ENCODE results near the gene CAMK2B.

The CAMK2B gene

DNA sequence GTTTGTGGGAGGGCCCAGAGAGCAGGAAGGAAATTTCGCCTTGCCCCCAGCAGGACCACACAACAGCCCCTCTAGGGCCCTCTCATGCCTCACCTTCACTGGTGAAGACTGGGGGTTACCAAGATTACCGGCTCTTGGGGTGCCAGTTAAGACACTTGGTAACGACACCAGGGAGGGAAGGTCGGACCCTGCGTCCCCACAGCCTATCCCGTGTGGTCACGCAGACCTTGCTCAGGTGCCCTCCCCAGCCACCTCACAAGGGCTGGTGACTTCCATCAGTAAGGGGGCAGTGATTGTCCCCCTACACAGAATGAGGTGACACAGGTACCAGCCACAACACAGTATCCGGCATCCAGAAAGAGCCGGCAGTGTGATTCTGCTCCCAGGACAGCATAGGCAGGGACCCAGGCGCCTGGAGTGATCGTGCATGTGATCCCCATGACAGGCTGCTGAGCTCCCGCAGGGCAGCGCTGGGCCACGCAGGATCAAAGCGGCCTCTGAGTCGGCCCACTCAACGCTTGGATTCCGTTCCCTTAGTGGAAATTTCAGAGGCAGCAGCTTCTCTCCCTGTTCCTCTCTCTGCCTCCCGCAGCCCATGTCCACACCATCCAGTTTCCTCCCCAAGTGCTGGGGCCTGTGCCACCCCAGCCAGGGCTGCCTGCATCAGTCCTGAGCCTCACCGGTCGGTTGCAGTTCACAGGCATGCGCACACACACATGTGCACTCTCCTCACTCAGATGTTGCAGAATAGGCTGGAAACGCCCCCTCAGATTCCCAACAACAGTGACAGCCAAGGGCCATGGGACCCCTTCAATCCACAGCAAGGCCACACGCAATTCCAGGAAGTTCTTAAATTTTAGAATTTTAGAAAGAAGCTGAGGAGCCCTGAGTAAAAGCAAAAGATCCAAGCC, 35.8 kb downstream of the CAMK2B start:
- TF ChIP-seq, protein P1, sequence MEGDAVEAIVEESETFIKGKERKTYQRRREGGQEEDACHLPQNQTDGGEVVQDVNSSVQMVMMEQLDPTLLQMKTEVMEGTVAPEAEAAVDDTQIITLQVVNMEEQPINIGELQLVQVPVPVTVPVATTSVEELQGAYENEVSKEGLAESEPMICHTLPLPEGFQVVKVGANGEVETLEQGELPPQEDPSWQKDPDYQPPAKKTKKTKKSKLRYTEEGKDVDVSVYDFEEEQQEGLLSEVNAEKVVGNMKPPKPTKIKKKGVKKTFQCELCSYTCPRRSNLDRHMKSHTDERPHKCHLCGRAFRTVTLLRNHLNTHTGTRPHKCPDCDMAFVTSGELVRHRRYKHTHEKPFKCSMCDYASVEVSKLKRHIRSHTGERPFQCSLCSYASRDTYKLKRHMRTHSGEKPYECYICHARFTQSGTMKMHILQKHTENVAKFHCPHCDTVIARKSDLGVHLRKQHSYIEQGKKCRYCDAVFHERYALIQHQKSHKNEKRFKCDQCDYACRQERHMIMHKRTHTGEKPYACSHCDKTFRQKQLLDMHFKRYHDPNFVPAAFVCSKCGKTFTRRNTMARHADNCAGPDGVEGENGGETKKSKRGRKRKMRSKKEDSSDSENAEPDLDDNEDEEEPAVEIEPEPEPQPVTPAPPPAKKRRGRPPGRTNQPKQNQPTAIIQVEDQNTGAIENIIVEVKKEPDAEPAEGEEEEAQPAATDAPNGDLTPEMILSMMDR (IDR thresholded peaks at IDR 0.05; ENCODE audit: low read depth, low read length): no peak
- H3K4me3 ChIP-seq (ENCODE audit: low read depth, low read length): no peak overlapping the region

DNA sequence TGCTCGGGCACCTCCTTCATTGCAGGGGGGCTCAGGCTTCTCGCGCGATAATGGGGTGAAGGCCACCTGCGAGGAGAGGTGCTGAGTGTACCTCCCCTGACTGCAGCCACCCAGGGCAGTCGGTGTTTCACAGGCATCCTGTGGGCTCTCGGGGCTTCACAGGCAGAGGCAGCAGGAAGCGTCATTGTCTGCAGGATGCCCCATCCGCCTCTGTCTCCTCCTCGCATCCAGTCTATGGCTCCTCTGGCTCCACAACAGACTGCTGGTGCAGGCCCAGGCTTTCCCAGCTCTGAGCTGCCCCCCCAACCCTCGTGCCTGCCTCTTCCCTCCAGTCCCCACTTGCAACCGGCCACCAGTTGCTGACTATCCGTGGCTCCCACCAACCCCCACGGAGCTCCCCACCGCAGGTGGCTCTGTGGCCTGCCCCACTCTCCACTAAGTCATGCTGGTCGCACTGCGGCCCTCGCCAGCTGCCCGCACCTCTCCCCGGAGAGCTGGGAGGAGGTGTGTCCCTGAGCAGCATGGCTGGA, 36.5 kb downstream of the CAMK2B start:
- TF ChIP-seq, protein P1 (IDR thresholded peaks at IDR 0.05; ENCODE audit: low read depth, low read length): no peak
- no peak overlapping the region for H3K4me3 ChIP-seq (ENCODE audit: low read depth, low read length)

DNA sequence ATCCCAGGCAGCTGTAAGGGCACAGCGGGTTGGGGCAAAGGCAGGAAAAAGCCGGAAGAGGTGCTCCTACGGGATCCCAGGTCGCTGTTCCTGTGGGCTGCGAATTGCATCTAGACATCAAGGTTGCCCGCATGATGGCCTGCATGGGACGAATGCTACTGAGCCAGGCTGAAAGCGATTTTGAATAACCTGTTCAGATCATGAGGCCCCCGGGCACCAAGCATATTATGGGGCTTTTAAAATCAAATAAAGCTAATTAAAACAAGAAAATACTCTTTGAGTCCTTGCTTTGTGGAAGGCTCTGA, 37.1 kb downstream of the CAMK2B start:
- TF ChIP-seq, protein P1 (IDR thresholded peaks at IDR 0.05; ENCODE audit: low read depth, low read length): no peak
- H3K4me3 ChIP-seq (ENCODE audit: low read depth, low read length): no peak overlapping the region

DNA sequence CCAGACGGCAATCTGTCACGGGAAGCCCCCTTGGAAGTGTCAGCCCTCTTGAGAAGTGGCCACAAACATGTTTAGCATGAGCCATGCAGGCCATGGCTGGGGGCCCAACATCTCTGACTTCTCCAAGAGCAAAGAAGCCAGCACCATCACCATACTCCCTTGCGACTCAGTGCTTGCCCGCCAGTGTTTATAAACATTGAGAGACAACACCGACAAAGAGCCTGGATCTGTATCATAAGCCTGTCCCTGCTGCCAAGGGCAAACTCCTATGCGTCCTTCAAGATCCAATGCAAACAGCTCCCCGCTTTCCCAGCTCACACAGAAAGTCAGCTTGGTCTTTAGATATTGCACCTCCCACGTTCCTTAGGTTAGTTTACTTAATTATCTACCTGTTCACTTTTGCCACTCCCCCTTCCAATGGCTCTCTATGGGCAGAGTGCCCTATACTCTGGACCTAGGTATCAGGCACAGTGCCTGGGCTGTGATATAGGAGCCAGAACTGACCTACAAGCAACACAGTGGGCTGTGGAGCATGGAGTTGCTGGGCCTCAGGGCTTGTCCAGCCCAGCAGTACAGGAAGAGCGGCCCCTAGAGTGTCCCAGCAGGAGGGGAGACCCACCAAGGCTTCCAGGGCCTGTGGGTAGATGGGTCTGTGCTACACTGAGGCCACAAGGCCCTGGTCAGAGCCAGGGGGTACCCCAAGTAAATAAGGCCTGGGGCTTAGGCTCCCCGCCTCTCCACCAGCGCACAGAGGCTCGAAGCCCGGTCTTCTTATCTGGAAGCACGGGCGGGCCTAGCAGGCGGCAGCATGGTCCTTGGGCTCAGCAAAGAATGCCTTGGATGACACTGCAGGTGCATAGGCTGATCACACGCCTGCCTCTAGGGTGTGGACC, 37.7 kb downstream of the CAMK2B start:
- TF ChIP-seq, protein P1 (IDR thresholded peaks at IDR 0.05; ENCODE audit: low read depth, low read length): no peak
- H3K4me3 ChIP-seq (ENCODE audit: low read depth, low read length): no peak overlapping the region

GRCh38 chr7:44286618-44287487, 38.5 kb downstream of the CAMK2B start:
- TF ChIP-seq, protein P1 (IDR thresholded peaks at IDR 0.05; ENCODE audit: low read depth, low read length): no peak
- H3K4me3 ChIP-seq (ENCODE audit: low read depth, low read length): no peak overlapping the region

- no peak overlapping the region for H3K4me3 ChIP-seq (ENCODE audit: low read depth, low read length)
- TF ChIP-seq, protein P1 (IDR thresholded peaks at IDR 0.05; ENCODE audit: low read depth, low read length): no peak
Measured at GRCh38 chr7:44286182-44286617, 39.2 kb downstream of the CAMK2B start.

All from WI38 (cell line).